Stimulated activated CD8-positive, alpha-beta memory T cell treated with anti-CD3 and anti-CD28 coated beads, Interleukin-15, amount 100 ng/mL, for 24 hours (primary cell): ENCODE measurements around the gene TRAPPC11.
"Not testable (repeated sequence)": the region's sequence is repeated elsewhere in the genome, so short reads cannot be mapped to it uniquely, and the experiment has no call there.

ENCODE experiments used
- DNase-seq: peaks from one replicate; pipeline ENCODE4 v3.0.0-alpha.2; 2020; ENCODE audit warnings: low read depth

Gene TRAPPC11

GRCh38 chr4:183721207-183722081 lies 62.4 kb downstream of the TRAPPC11 start:
- no peak for DNase-seq

GRCh38 chr4:183722731-183723560 lies 63.9 kb downstream of the TRAPPC11 start:
- DNase-seq: no peak

- DNase-seq: no peak
These were observed 64.6 kb downstream of the TRAPPC11 start for GRCh38 chr4:183723561-183724228.

GRCh38 chr4:183725585-183725984 lies 66.5 kb downstream of the TRAPPC11 start:
- DNase-seq: not testable (repeated sequence)

GRCh38 chr4:183727482-183727881 lies 68.4 kb downstream of the TRAPPC11 start:
- no peak for DNase-seq

- no peak for DNase-seq
These were observed 69.4 kb downstream of the TRAPPC11 start for GRCh38 chr4:183728223-183729068.

- DNase-seq: no peak
These were observed 69.9 kb downstream of the TRAPPC11 start for GRCh38 chr4:183729069-183729406.

GRCh38 chr4:183729430-183730328 lies 70.6 kb downstream of the TRAPPC11 start:
- DNase-seq: no peak

- DNase-seq: no peak
These were observed 73.2 kb downstream of the TRAPPC11 start for GRCh38 chr4:183732296-183732695.

GRCh38 chr4:183733181-183733580 lies 74.1 kb downstream of the TRAPPC11 start:
- DNase-seq: no peak

GRCh38 chr4:183738081-183738673 lies 79.1 kb downstream of the TRAPPC11 start:
- DNase-seq: no peak

- no peak for DNase-seq
These were observed 79.9 kb downstream of the TRAPPC11 start for GRCh38 chr4:183738961-183739360.

GRCh38 chr4:183746305-183747229 lies 87.5 kb downstream of the TRAPPC11 start:
- no peak for DNase-seq

GRCh38 chr4:183747380-183747779 lies 88.3 kb downstream of the TRAPPC11 start:
- DNase-seq: no peak

- DNase-seq: no peak
These were observed 89.0 kb downstream of the TRAPPC11 start for GRCh38 chr4:183747931-183748670.

GRCh38 chr4:183751106-183751505 lies 92.0 kb downstream of the TRAPPC11 start:
- no peak for DNase-seq

GRCh38 chr4:183755596-183755995 lies 96.5 kb downstream of the TRAPPC11 start:
- no peak for DNase-seq

- DNase-seq: no peak
These were observed 98.0 kb downstream of the TRAPPC11 start for GRCh38 chr4:183757060-183757459.
